CD14-positive monocyte (primary cell): Measurements from ENCODE around the gene NLRP8. TPM values are rescaled to one million over a fixed set of nuclear protein-coding genes. Genes with fewer than 3 reads are reported as not detected.
"Not testable (repeated sequence)": the region's sequence is repeated elsewhere in the genome, so short reads cannot be mapped to it uniquely, and the experiment has no call there.

Experiments used
- DNase-seq, 3 donors: peaks; one replicate each; pipeline ENCODE4 v3.0.0-alpha.2; 2011 to 2022
- H2AFZ ChIP-seq: 2 replicates; pipeline ENCODE4 v1.6.0; 2012; ENCODE audit warnings: mild to moderate bottlenecking, low read depth, low read length, inconsistent platforms; ENCODE audit not compliant: insufficient read depth, poor library complexity, severe bottlenecking
- H3K27ac ChIP-seq, 2 donors: 1 replicate in 1 of 2; 2 replicates in 1 of 2; pipeline ENCODE4 v1.5.1; 2012 to 2013; ENCODE audit warnings: low read length in 2 of 2, control low read depth in 1 of 2, inconsistent platforms in 1 of 2, low read depth in 1 of 2, mild to moderate bottlenecking in 1 of 2
- H3K27me3 ChIP-seq, 2 donors: one replicate each; pipeline versions ENCODE4 v1.6.0 to v1.6.1; 2011 to 2013; ENCODE audit warnings: low read length in 2 of 2; ENCODE audit not compliant: control insufficient read depth in 2 of 2, insufficient read depth in 2 of 2
- H3K36me3 ChIP-seq, 2 donors: replicated peaks in 1 of 2; 1 replicate in 1 of 2; 2 replicates in 1 of 2; pipeline versions ENCODE4 v1.5.1 to v1.6.1; 2012 to 2013; ENCODE audit warnings: low read length in 2 of 2, control low read depth in 1 of 2, inconsistent platforms in 1 of 2, mild to moderate bottlenecking in 1 of 2; ENCODE audit not compliant: insufficient read depth in 2 of 2, control insufficient read depth in 1 of 2
- H3K4me1 ChIP-seq, 2 donors: 1 replicate in 1 of 2; 2 replicates in 1 of 2; pipeline versions ENCODE4 v1.5.1 to v1.6.1; 2012 to 2013; ENCODE audit warnings: low read length in 2 of 2, control low read depth in 1 of 2, inconsistent platforms in 1 of 2, mild to moderate bottlenecking in 1 of 2, moderate library complexity in 1 of 2; ENCODE audit not compliant: insufficient read depth in 2 of 2, control insufficient read depth in 1 of 2
- H3K4me2 ChIP-seq: replicated peaks from 2 replicates; pipeline ENCODE3; 2012; ENCODE audit warnings: low read length, moderate library complexity, mild to moderate bottlenecking; ENCODE audit not compliant: poor library complexity, severe bottlenecking; ENCODE audit errors: extremely low read depth
- H3K4me3 ChIP-seq, 3 experiments: fragments of 200-600 bp in 1 of 3; sonication (generic) in 1 of 3; replicated peaks in 1 of 3; 1 replicate in 2 of 3; 2 replicates in 1 of 3; pipeline ENCODE4 v1.5.1; 2011 to 2013; ENCODE audit warnings: low read length in 3 of 3, mild to moderate bottlenecking in 3 of 3, control low read depth in 2 of 3, low read depth in 2 of 3, inconsistent platforms in 1 of 3, moderate library complexity in 1 of 3
- H3K79me2 ChIP-seq: 2 replicates; pipeline ENCODE4 v1.6.0; 2012; ENCODE audit warnings: mild to moderate bottlenecking, control low read depth, inconsistent platforms, low read length, moderate library complexity; ENCODE audit not compliant: insufficient read depth
- H3K9ac ChIP-seq: 2 replicates; pipeline ENCODE4 v1.6.0; 2017; ENCODE audit warnings: low read length, mild to moderate bottlenecking; ENCODE audit not compliant: insufficient read depth, poor library complexity, severe bottlenecking
- H3K9me3 ChIP-seq, 2 donors: replicated peaks in 1 of 2; 1 replicate in 1 of 2; 2 replicates in 1 of 2; pipeline versions ENCODE4 v1.5.1 to v1.6.1; 2012 to 2013; ENCODE audit warnings: low read length in 2 of 2, control low read depth in 1 of 2; ENCODE audit not compliant: control insufficient read depth in 1 of 2, insufficient read depth in 1 of 2
- H4K20me1 ChIP-seq: 2 replicates; pipeline ENCODE4 v1.6.0; 2012; ENCODE audit warnings: mild to moderate bottlenecking, low read length, control low read depth, moderate library complexity; ENCODE audit not compliant: insufficient read depth
- H3K27ac Mint-ChIP-seq, 7 donors: one replicate each; pipeline ENCODE4 v1.8.0; 2020; ENCODE audit warnings: mild to moderate bottlenecking in 7 of 7, mixed read lengths in 7 of 7, moderate library complexity in 6 of 7, inconsistent platforms in 2 of 7
- H3K27me3 Mint-ChIP-seq, 3 donors: one replicate each; pipeline ENCODE4 v1.8.0; 2021 to 2022; ENCODE audit warnings: low read depth in 3 of 3, mild to moderate bottlenecking in 3 of 3, mixed read lengths in 3 of 3, moderate library complexity in 3 of 3, inconsistent platforms in 1 of 3
- H3K36me3 Mint-ChIP-seq, 2 donors: one replicate each; pipeline ENCODE4 v1.8.0; 2020; ENCODE audit warnings: mixed read lengths in 2 of 2, inconsistent platforms in 1 of 2, mild to moderate bottlenecking in 1 of 2
- H3K4me1 Mint-ChIP-seq: one replicate; pipeline ENCODE4 v1.8.0; 2020; ENCODE audit warnings: mild to moderate bottlenecking, mixed read lengths
- H3K4me3 Mint-ChIP-seq, 2 donors: one replicate each; pipeline ENCODE4 v1.8.0; 2020; ENCODE audit warnings: mild to moderate bottlenecking in 2 of 2, mixed read lengths in 2 of 2, moderate library complexity in 1 of 2
- H3K9me3 Mint-ChIP-seq, 7 donors: one replicate each; pipeline ENCODE4 v1.8.0; 2020 to 2022; ENCODE audit warnings: mixed read lengths in 7 of 7, mild to moderate bottlenecking in 6 of 7, moderate library complexity in 6 of 7, inconsistent platforms in 2 of 7
- WGBS: methylation state at CpG from one replicate; pipeline ENCODE4 v1.1.5; 2013; ENCODE audit warnings: missing lambda C conversion rate; ENCODE audit not compliant: insufficient coverage; 5-methylcytosine and 5-hydroxymethylcytosine counted together
- intact Hi-C, 2 donors: fragments of 100-400 bp; cut with micrococcal nuclease; formaldehyde crosslinking; loops; one replicate each; pipeline versions ENCODE4 v1.15.0 to v1.15.1; 2023
- polyA plus RNA-seq, 3 donors: library from polyadenylated mRNA; depleted of rRNA in 1 of 3; unstranded in 2 of 3; stranded (reverse) in 1 of 3; fragments of 300-500 nt in 2 of 3; fragments of >200 nt in 1 of 3; fragmentation: Illumina TruSeq in 2 of 3; gene quantifications; 1 replicate in 2 of 3; 2 replicates in 1 of 3; pipeline ENCODE4 v1.2.3, GENCODE V29; 2012 to 2021
- TF ChIP-seq, protein P1 (sequence below): fragments of 200-600 bp; IDR thresholded peaks from one replicate; pipeline ENCODE4 v1.8.0; 2022; ENCODE audit warnings: antibody characterized with exemption, mild to moderate bottlenecking

The NLRP8 gene
- polyA plus RNA-seq, 3 donors: not detected

DNA sequence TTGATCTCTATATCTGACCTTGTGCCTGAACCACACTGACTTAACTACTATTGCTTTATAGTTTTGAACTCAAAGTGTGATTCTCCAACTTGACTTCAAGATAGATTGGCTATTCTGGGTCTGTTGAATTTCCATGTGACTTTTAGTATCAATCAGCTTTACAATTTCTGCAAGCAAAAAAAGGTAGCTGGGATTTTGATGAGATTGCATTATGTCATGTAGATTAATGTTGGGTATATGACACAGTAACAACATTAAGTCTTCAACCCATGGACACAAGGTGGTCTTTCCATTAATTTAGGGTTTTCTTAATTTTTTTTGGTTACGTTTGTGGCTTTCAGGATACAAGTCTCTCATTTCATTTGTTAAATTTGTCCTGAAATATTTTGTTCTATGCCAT lies 67.1 kb downstream of the NLRP8 start:
- Mint-ChIP-seq H3K27ac (no peak overlapping the region), H3K9me3 (peaks cover 11 to 51% (median 34%) of the 10 kb centered on the region in 7 donors), H3K4me1 (no peaks in the 10 kb centered on the region), H3K36me3 (no peaks in the 10 kb centered on the region), H3K4me3 (no peak overlapping the region), H3K27me3 (peaks cover 0 to 3% (median 2%) of the 10 kb centered on the region in 3 donors)
- H3K79me2 ChIP-seq: no peaks in the 10 kb centered on the region
- no peak for DNase-seq
- no peaks in the 10 kb centered on the region for H4K20me1 ChIP-seq
- H3K9me3 ChIP-seq: peaks cover 45 to 47% of the 10 kb centered on the region in 2 donors
- intact Hi-C loops: no loop called here
- H3K36me3 ChIP-seq: no peaks in the 10 kb centered on the region
- H3K9ac ChIP-seq: no peak overlapping the region
- no peak overlapping the region for H3K4me2 ChIP-seq
- H3K4me3 ChIP-seq: no peak overlapping the region
- TF ChIP-seq, protein P1, sequence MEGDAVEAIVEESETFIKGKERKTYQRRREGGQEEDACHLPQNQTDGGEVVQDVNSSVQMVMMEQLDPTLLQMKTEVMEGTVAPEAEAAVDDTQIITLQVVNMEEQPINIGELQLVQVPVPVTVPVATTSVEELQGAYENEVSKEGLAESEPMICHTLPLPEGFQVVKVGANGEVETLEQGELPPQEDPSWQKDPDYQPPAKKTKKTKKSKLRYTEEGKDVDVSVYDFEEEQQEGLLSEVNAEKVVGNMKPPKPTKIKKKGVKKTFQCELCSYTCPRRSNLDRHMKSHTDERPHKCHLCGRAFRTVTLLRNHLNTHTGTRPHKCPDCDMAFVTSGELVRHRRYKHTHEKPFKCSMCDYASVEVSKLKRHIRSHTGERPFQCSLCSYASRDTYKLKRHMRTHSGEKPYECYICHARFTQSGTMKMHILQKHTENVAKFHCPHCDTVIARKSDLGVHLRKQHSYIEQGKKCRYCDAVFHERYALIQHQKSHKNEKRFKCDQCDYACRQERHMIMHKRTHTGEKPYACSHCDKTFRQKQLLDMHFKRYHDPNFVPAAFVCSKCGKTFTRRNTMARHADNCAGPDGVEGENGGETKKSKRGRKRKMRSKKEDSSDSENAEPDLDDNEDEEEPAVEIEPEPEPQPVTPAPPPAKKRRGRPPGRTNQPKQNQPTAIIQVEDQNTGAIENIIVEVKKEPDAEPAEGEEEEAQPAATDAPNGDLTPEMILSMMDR: no peak
- WGBS: no CpG with 5 or more reads among the region's 1 CpG
- H2AFZ ChIP-seq: no peak overlapping the region
- H3K27ac ChIP-seq: no peak overlapping the region
- no peaks in the 10 kb centered on the region for H3K4me1 ChIP-seq
- H3K27me3 ChIP-seq: no peaks in the 10 kb centered on the region

DNA sequence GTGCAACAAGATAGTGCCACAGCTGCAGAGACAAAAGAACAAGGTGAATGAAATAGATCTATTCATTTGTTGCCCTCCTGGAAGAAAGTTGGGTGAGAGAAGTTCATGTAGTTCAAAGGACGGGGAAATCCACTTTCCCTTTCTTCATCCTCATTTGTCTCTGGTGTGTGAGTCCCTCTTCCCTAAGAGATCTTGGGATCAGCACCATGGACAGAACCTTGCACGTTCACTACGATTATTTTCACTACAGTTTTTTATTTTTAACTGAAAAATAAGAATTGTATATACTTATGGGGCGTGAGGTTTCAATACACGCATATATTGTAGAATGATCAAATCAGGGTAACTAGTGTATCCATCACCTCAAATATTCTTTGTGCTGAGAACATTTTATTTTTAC lies 68.1 kb downstream of the NLRP8 start:
- no peaks in the 10 kb centered on the region for H3K79me2 ChIP-seq
- Mint-ChIP-seq H3K9me3 (peaks cover 10 to 47% (median 31%) of the 10 kb centered on the region in 7 donors), H3K27ac (no peak overlapping the region), H3K4me3 (no peak overlapping the region), H3K4me1 (no peaks in the 10 kb centered on the region), H3K36me3 (no peaks in the 10 kb centered on the region), H3K27me3 (peaks cover 0 to 3% (median 2%) of the 10 kb centered on the region in 3 donors)
- no peak overlapping the region for H3K9ac ChIP-seq
- H3K4me3 ChIP-seq: no peak overlapping the region
- no CpG with 5 or more reads among the region's 5 CpGs for WGBS
- no peak overlapping the region for H3K27ac ChIP-seq
- DNase-seq: no peak
- no peaks in the 10 kb centered on the region for H3K4me1 ChIP-seq
- TF ChIP-seq, protein P1: no peak
- H2AFZ ChIP-seq: no peak overlapping the region
- intact Hi-C loops: no loop called here
- no peaks in the 10 kb centered on the region for H3K27me3 ChIP-seq
- H3K36me3 ChIP-seq: no peaks in the 10 kb centered on the region
- peaks cover 41 to 43% of the 10 kb centered on the region in 2 donors for H3K9me3 ChIP-seq
- no peaks in the 10 kb centered on the region for H4K20me1 ChIP-seq
- no peak overlapping the region for H3K4me2 ChIP-seq

DNA sequence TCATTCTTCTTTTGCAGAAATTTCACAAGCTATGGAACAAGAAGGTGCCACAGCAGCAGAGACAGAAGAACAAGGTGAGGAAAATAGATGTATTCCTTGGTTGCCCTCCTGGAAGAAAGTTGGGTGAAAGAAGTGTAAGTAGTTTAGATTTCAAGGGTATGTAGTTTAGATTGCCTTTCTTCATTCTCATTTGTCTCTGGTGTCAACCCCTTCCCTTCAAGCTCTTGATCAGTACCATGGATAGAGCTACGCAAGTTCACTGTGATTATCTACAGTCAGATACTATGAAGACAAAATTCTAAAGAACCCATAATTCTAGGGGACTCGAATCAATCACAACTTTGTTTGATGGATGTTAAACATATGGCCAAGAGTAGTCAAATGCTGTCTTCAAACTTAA lies 71.7 kb downstream of the NLRP8 start:
- H3K27me3 Mint-ChIP-seq, H3K27ac ChIP-seq, H3K36me3 ChIP-seq, H3K36me3 Mint-ChIP-seq, H3K9ac ChIP-seq, H3K4me2 ChIP-seq, intact Hi-C loops, DNase-seq, H3K79me2 ChIP-seq, H3K27me3 ChIP-seq, H4K20me1 ChIP-seq, H3K4me1 Mint-ChIP-seq, H2AFZ ChIP-seq, H3K4me3 Mint-ChIP-seq, H3K4me1 ChIP-seq, H3K27ac Mint-ChIP-seq, H3K4me3 ChIP-seq: not testable (repeated sequence)
- H3K9me3 Mint-ChIP-seq: peaks cover 17 to 56% (median 33%) of the 10 kb centered on the region in 7 donors
- H3K9me3 ChIP-seq: peaks cover 37 to 64% of the 10 kb centered on the region in 2 donors
- no CpG with 5 or more reads among the region's 2 CpGs for WGBS
